T1000 (cell line): ENCODE results near the gene ZNF48.
A peak's percentile ranks its signal among the peaks of the same experiment; 100 is the strongest.

Experiments
- DNase-seq: peaks from one replicate; lab custom pipeline; 2025; ENCODE audit warnings: mixed read lengths; lab: John Stamatoyannopoulos, UW

ZNF48 gene

DNA sequence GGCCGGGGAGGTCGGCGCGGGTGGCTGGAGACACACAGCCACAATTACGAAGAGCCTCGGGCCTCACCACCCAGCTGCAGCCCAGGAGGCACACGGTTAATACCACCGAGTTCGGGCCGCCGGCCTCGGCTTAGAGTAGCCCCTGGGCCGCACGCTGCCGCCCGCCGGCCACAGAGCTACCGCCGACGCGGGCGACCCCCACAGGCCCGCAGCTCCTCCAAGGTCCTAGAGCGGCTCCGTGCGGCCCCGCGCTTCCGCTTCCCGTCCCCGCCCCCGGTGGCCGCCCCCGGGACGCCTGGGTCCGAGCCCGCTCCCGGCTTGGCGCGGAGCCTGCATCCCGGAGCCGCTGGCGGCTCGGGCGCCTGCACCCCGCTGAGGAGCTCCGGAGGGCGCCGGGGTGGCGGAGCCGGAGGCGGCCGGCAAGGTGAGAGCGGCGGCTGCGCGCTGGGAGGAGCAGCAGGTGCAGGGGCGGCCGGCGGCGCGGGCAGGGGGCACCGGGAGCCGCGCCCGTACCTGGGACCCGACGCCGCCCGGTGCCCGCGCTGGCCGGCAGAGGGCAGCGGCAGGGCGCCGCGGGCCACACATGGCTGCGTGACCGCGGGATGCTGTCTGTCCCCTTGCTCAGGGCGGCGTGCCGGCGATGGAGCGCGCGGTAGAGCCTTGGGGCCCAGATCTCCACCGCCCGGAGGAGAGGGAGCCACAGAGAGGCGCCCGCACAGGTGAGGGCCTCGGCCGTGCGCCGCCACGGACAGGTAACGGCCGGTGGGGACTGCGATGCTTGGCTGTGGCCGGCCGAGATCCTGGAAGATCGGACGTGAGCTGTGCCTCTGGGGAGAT is at the start of gene ZNF48:
Gene ZNF48, plus strand, starts transcription at position 266 of the 837 bp plus-strand sequence. Its CDS starts 375 bp downstream, at position 641.
- peak; percentile 55 for DNase-seq

DNA sequence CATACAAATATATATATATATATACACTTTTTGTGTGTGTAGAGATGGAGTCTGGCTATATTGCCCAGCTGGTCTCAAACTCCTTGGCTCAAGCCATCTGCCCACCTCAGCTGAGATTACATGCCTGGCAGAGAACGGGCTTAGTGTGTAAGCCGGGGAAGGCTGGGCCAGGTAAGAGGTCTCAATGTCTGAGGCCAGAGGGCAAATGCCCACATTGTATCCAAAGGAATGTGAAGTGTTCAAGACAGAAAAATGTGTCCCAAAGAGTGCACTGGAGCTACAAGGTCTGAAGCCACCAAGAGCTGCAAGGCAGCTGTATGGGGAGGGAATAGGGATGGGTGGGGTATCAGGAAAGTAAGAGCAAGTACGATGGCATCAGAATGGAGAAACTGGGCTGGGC is 48.9 kb upstream of the ZNF48 start:
- DNase-seq: no peak

DNA sequence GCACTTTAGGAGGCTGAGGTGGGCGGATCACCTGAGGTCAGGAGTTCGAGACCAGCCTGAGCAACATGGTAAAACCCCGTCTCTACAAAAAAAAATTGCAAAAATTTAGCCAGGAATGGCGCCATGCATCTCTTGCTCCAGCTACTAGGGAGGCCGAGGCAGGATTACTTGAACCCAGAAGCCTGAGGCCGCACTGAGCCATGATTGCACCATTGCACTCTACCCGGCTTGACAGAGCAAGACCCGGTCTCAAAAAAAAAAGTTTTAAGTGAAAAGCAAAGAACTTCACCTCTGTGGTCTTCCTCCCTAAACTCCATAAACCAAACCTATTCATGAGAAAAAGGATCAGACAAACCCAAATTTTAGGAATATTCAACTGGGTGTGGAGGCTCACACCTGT is 47.1 kb upstream of the ZNF48 start:
- no peak for DNase-seq

GRCh38 chr16:30348929-30349328 is 46.3 kb upstream of the ZNF48 start:
- no peak for DNase-seq

GRCh38 chr16:30349675-30350074 is 45.5 kb upstream of the ZNF48 start:
- DNase-seq: no peak

- no peak for DNase-seq
These were observed 44.9 kb upstream of the ZNF48 start for GRCh38 chr16:30350134-30350871.

DNA sequence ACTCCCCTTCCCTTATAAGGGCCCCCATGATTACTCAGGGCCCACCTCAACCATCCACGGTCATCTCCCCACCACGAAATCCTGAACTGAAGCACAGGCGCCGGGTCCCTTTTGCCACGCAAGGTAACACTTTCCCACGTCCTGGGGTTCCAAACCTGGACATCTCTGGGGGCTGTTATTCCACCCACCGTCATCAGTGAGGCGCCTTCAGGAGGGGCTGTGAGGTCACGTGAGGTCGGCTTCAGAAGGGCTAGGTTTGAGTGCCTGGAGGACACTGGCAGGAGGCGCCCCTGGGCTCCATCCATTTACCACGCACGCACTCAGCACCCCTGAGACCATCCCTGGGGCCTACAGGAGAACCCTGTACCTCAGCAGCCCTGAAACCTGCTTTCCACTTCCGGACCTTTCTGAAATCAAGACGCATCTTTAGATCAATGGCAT is 44.2 kb upstream of the ZNF48 start:
- DNase-seq: no peak

- DNase-seq: peak; percentile 76
These were observed 43.4 kb upstream of the ZNF48 start for GRCh38 chr16:30351586-30352419.

- DNase-seq: no peak
These were observed 42.5 kb upstream of the ZNF48 start for GRCh38 chr16:30352488-30353401.

DNA sequence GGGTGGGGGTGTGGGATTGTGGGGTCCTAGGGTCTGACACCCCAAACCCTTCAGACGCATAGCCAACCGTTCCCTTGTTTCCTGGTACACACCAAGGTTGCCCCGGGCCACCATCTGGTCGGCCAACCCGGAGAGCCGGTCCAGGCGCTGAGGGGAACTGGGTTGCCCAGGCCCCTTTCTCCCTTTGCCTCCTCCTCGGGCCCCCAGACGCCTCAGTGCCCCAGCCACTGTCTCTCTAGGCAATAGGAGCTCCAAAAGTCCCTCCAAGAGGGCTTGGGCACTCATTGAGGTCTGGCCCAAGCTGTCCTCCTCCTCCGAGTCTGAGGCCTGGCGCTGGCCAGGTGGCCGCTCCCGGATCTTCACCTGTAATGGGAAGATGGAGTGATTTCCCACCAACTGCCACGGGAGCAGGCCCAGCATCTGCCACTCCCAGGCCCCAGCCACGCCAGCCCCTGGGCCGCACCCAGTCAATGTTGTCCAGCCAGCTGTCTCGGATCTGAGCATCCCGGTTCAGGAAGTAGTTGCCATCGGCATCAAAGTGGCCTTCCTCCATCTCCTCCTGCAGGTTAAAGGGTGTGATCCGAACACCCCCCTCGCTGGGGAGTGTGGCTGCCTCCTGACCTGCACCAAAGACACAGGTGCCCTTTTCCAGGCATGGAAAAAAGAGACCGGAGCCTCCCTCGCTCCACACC is 41.6 kb upstream of the ZNF48 start:
- no peak for DNase-seq

- DNase-seq: no peak
These were observed 40.6 kb upstream of the ZNF48 start for GRCh38 chr16:30354423-30355143.

DNA sequence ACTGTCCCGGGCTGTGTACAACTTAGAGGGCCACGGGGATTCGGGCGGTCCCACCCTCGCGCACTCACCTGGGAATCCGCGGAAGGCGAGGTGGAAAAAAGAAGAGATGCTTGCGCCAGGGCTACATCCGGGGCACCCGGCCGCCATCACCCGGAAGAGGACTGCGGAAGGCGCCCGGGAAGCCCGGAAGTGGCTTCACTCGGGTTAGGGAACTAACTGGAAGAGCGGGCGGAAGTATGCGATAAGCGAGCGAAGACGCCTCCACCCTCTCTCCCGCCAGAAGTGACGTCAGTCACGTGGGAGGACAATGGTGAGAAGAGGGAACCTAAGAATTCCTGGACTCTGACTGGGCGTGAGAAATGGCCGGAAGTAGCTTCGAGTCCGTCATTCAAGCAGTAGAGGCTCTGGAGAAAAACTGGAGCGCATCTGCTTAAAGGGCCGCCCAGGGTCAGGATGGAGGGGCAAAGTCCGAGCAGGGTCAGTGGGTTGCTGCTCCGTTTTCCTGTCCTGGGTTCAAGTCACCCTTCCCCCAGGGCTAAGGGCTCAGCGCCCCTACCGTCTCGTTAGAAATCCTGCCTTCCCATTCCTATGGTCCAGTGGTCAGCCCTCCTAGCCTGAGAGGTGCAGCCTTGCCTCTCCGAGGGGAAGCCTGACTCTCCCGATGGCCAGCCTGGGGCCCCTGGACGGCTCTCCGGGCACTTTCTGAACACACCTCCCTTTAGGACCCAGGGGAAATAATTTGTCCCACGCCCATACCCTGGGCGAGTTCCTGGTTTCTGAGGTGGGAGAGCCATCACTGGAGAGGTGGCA is 39.9 kb upstream of the ZNF48 start, which contains the start of gene CD2BP2:
Gene CD2BP2, minus strand, starts transcription at position 165 of the 810 bp plus-strand sequence. CDS start 627 bp downstream, outside the sequence.
- peak; percentile 95 for DNase-seq

GRCh38 chr16:30355954-30356308 is 39.3 kb upstream of the ZNF48 start:
- no peak for DNase-seq

- DNase-seq: no peak
These were observed 38.7 kb upstream of the ZNF48 start for GRCh38 chr16:30356401-30357084.

GRCh38 chr16:30357085-30357714 is 38.0 kb upstream of the ZNF48 start:
- no peak for DNase-seq

GRCh38 chr16:30357715-30358576 is 37.3 kb upstream of the ZNF48 start:
- no peak for DNase-seq

DNA sequence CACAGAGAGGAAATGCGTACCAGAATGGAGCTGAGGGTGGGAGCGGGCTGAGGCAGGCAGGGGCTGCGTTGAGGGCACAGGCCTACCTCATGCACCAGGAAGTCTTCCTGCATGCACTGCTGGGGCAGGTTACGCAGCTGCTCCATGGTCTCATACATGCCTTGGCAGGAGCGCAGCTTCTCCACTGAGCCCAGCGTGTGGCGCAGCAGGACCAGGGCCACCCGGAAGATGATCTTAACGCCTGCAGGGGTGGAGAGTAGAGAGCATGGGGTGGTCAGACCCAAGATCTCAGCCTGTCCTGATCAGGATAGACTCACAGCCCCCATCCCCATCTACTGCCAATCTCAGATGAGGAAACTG is 36.7 kb upstream of the ZNF48 start:
- DNase-seq: no peak
